PC-9 (cell line): ENCODE results near the gene IER5L. TPM values are rescaled to one million over a fixed set of nuclear protein-coding genes. Genes with fewer than 3 reads are reported as not detected.

Experiments used
- BruUV-seq: library from RNA; stranded (reverse); fragments of 400-500 nt; replicated peaks from 2 replicates; lab custom pipeline; 2021; lab: Mats Ljungman, UMichigan
- CTCF ChIA-PET: fragments of 300-600 bp; sonication (Branson Sonifier 250); formaldehyde crosslinking; loops from one replicate; lab custom pipeline; 2022; ENCODE audit warnings: antibody characterized with exemption; lab: Charles Lee
- POLR2A ChIA-PET: fragments of 300-600 bp; sonication (Branson Sonifier 250); formaldehyde crosslinking; loops from one replicate; lab custom pipeline; 2022; ENCODE audit warnings: antibody characterized with exemption; ENCODE audit not compliant: unreplicated experiment; lab: Charles Lee
- DNase-seq, 2 experiments: peaks; one replicate each; pipeline versions ENCODE4 v3.0.0 to v3.0.0-alpha.2; 2015 to 2022; ENCODE audit warnings: mixed read lengths in 1 of 2
- H2AFZ ChIP-seq: fragments of 200-600 bp; sonication (generic); 2 replicates; pipeline ENCODE4 v1.8.1; 2017; ENCODE audit warnings: antibody characterized with exemption
- H3F3A ChIP-seq: fragments of 200-600 bp; sonication (generic); 2 replicates; pipeline ENCODE4 v1.8.1; 2017; ENCODE audit warnings: antibody characterized with exemption, mild to moderate bottlenecking, low read depth; ENCODE audit not compliant: insufficient read depth
- H3K27ac ChIP-seq: fragments of 200-600 bp; sonication (generic); 2 replicates; pipeline ENCODE4 v1.6.1; 2016; ENCODE audit warnings: mixed run types
- H3K27me3 ChIP-seq: fragments of 200-600 bp; sonication (generic); 2 replicates; pipeline ENCODE4 v1.6.1; 2016; ENCODE audit warnings: low read depth, mixed run types; ENCODE audit not compliant: insufficient read depth
- H3K36me3 ChIP-seq: fragments of 200-600 bp; sonication (generic); 2 replicates; pipeline ENCODE4 v1.6.1; 2016; ENCODE audit warnings: low read depth, mixed run types
- H3K4me1 ChIP-seq: fragments of 200-600 bp; sonication (generic); replicated peaks from 2 replicates; pipeline ENCODE4 v1.6.1; 2016; ENCODE audit warnings: mixed run types; ENCODE audit not compliant: insufficient read depth
- H3K4me2 ChIP-seq: fragments of 200-600 bp; sonication (generic); 2 replicates; pipeline ENCODE4 v1.6.1; 2017; ENCODE audit warnings: mixed run types
- H3K4me3 ChIP-seq: fragments of 200-600 bp; sonication (generic); 2 replicates; pipeline ENCODE4 v1.6.1; 2016; ENCODE audit warnings: mixed run types
- H3K79me2 ChIP-seq: fragments of 200-600 bp; sonication (generic); 2 replicates; pipeline ENCODE4 v1.6.1; 2017; ENCODE audit warnings: low read depth, mixed run types
- H3K9me2 ChIP-seq: fragments of 200-600 bp; sonication (generic); 2 replicates; pipeline ENCODE4 v1.8.1; 2017; ENCODE audit warnings: mild to moderate bottlenecking; ENCODE audit not compliant: insufficient read depth
- H3K9me3 ChIP-seq: fragments of 200-600 bp; sonication (generic); 2 replicates; pipeline ENCODE4 v1.8.1; 2016; ENCODE audit warnings: low read depth; ENCODE audit not compliant: insufficient read depth
- H4K20me1 ChIP-seq: fragments of 200-600 bp; sonication (generic); 2 replicates; pipeline ENCODE4 v1.8.1; 2017; ENCODE audit not compliant: insufficient read depth
- EZH2 ChIP-seq: fragments of 200-600 bp; sonication (generic); IDR thresholded peaks from 2 replicates; pipeline ENCODE4 v1.8.0; 2017; ENCODE audit warnings: antibody characterized with exemption, low read depth
- intact Hi-C: fragments of 100-400 bp; cut with micrococcal nuclease; formaldehyde crosslinking; loops from one replicate; pipeline ENCODE4 v1.10.0; 2022; ENCODE audit not compliant: unreplicated experiment
- total RNA-seq: library from RNA; stranded (reverse); gene quantifications from 2 replicates; pipeline ENCODE4 v1.2.3, GENCODE V29; 2021
- TF ChIP-seq, protein P1 (sequence below): fragments of 200-600 bp; sonication (generic); conservative IDR thresholded peaks from 2 replicates; pipeline ENCODE4 v1.6.1; 2017; ENCODE audit warnings: mixed run types, antibody characterized with exemption, mild to moderate bottlenecking, moderate library complexity

IER5L gene
- total RNA-seq, 1 experiment from 2014 or later, result 37.3 TPM

- Histone ChIP-seq H3K4me1 (peaks cover 18% of the 10 kb centered on the region), H3K9me2 (no peaks in the 10 kb centered on the region), H2AFZ (peak overlapping the region; percentile 74; the same call in 1 of the 2 replicates), H4K20me1 (no peaks in the 10 kb centered on the region), H3K36me3 (no peaks in the 10 kb centered on the region), H3K27me3 (no peaks in the 10 kb centered on the region), H3K4me3 (peak overlapping the region; percentile 95), H3K79me2 (peaks cover 16% of the 10 kb centered on the region), H3K4me2 (peak overlapping the region; percentile 95), H3F3A (peaks cover 17% of the 10 kb centered on the region), H3K9me3 (no peaks in the 10 kb centered on the region), H3K27ac (peak overlapping the region; percentile 88)
- no peak for TF ChIP-seq EZH2
- TF ChIP-seq, protein P1, sequence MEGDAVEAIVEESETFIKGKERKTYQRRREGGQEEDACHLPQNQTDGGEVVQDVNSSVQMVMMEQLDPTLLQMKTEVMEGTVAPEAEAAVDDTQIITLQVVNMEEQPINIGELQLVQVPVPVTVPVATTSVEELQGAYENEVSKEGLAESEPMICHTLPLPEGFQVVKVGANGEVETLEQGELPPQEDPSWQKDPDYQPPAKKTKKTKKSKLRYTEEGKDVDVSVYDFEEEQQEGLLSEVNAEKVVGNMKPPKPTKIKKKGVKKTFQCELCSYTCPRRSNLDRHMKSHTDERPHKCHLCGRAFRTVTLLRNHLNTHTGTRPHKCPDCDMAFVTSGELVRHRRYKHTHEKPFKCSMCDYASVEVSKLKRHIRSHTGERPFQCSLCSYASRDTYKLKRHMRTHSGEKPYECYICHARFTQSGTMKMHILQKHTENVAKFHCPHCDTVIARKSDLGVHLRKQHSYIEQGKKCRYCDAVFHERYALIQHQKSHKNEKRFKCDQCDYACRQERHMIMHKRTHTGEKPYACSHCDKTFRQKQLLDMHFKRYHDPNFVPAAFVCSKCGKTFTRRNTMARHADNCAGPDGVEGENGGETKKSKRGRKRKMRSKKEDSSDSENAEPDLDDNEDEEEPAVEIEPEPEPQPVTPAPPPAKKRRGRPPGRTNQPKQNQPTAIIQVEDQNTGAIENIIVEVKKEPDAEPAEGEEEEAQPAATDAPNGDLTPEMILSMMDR, result no peak
- ChIA-PET POLR2A (interaction anchor here (0.6 to 1.2 kb wide), 6 partner anchors 8 to 433 kb away, joined by 3 to 11 read pairs (median 6); no protein-coding TSS in a partner anchor), CTCF (no interaction called here)
- BruUV-seq, result TSS peak; percentile 17
- peak; percentile 94 for DNase-seq
- intact Hi-C loops, result loop anchor here (1.0 to 5.0 kb wide), 4 partner anchors 99 to 307 kb away; no protein-coding TSS in a partner anchor
Measured at GRCh38 chr9:129175825-129176633, 2.0 kb downstream of the IER5L start.

DNA sequence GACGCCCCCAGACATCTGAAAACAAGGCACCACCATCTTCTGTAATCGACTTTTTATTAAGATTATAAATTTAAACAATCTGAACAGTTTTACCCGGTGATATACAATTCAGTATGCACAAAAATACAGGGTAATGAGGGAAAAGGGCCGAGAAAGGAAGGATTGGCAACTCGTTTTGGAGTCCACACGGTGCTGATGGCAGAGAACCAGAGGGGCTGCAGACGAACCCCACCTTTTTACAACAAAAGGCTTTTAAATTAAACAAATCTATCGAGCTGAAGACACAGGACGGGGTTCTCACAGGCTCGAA is 2.6 kb downstream of the IER5L start:
- peaks cover 21% of the 10 kb centered on the region for H3K4me1 ChIP-seq
- H3F3A ChIP-seq, result peaks cover 17% of the 10 kb centered on the region
- BruUV-seq, result no TSS peak
- H3K9me3 ChIP-seq, result no peaks in the 10 kb centered on the region
- no peaks in the 10 kb centered on the region for H3K9me2 ChIP-seq
- H3K79me2 ChIP-seq, result peaks cover 16% of the 10 kb centered on the region
- ChIA-PET POLR2A (interaction anchor here (0.6 to 1.2 kb wide), 4 partner anchors 9 to 433 kb away, joined by 3 to 10 read pairs (median 6); no protein-coding TSS in a partner anchor), CTCF (interaction anchor here (0.7 to 4.1 kb wide), 4 partner anchors 33 to 396 kb away, joined by 3 to 36 read pairs (median 12); no protein-coding TSS in a partner anchor)
- peak overlapping the region; percentile 95 for H3K4me2 ChIP-seq
- H3K36me3 ChIP-seq, result no peaks in the 10 kb centered on the region
- H3K27me3 ChIP-seq, result no peaks in the 10 kb centered on the region
- peak overlapping the region; percentile 88 for H3K27ac ChIP-seq
- no peaks in the 10 kb centered on the region for H4K20me1 ChIP-seq
- intact Hi-C loops, result loop anchor here (2.0 to 5.0 kb wide), 2 partner anchors 232 to 307 kb away; no protein-coding TSS in a partner anchor
- peak overlapping the region; percentile 95 for H3K4me3 ChIP-seq
- no peak for DNase-seq
- H2AFZ ChIP-seq, result peak overlapping the region; percentile 74; the same call in 1 of the 2 replicates
- TF ChIP-seq, protein P1, result no peak
- no peak for TF ChIP-seq EZH2

DNA sequence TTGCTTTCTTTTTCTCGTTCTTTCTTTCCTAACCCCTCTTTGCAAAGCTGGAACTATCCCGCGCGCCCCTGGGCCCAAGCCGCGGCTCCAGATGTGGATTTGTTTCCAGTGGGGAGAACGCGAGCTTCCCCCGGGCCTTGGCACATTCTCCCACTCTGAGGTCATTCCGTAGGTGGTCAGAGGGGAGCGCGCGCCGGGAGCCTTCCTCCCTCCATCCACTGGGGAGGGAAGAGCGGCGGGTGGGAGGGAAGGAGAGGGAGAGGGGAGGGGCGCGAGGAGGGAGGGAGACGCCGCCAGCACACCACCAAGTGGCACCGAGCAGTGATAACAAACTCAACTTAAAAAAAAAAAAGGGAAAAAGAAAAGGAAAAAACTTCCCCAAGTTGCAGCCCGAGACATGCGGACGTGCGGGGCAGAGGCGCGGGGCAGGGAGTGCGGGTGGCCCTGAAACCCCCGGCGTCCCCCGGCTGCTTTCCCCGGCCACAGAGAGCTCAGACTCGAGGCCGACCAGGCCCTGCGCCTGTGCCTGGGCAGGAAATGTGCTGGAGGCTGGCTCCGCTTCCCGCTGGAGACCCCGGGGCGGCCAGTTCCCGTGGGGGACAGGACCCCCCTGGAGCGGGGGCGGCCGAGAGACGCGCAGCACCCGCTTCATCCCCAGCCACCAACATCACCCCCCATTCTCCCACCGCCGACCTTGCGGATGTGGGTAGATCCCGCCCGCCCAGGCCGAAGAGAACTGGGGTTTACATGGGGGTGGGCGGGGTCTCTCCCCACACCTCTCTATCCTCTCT is 3.1 kb downstream of the IER5L start:
- TF ChIP-seq, protein P1, result no peak
- TF ChIP-seq EZH2, result no peak
- H3K4me3 ChIP-seq, result peak overlapping the region; percentile 95
- ChIA-PET CTCF (interaction anchor here (0.7 to 4.1 kb wide), 11 partner anchors 33 to 451 kb away, joined by 3 to 36 read pairs (median 4); partner anchors contain the start of gene ENDOG), POLR2A (interaction anchor here (0.6 to 1.2 kb wide), 7 partner anchors 9 to 625 kb away, joined by 3 to 13 read pairs (median 4); no protein-coding TSS in a partner anchor)
- peaks cover 26% of the 10 kb centered on the region for H3K4me1 ChIP-seq
- intact Hi-C loops, result loop anchor here (1.0 to 5.0 kb wide), 5 partner anchors 35 to 435 kb away; no protein-coding TSS in a partner anchor
- BruUV-seq, result TSS peak; percentile 32
- peak; percentile 67 to 81 for DNase-seq
- no peaks in the 10 kb centered on the region for H3K9me2 ChIP-seq
- H3K36me3 ChIP-seq, result no peaks in the 10 kb centered on the region
- H3K27ac ChIP-seq, result peak overlapping the region; percentile 88
- H3F3A ChIP-seq, result peaks cover 20% of the 10 kb centered on the region
- no peaks in the 10 kb centered on the region for H4K20me1 ChIP-seq
- H3K79me2 ChIP-seq, result peaks cover 16% of the 10 kb centered on the region
- no peaks in the 10 kb centered on the region for H3K27me3 ChIP-seq
- peak overlapping the region; percentile 95 for H3K4me2 ChIP-seq
- H2AFZ ChIP-seq, result peak overlapping the region; percentile 74
- H3K9me3 ChIP-seq, result no peaks in the 10 kb centered on the region
